GM18520 (cell line): ENCODE results near the gene CHST11.

ENCODE experiments used
- ATAC-seq: cut with Tn5 transposase; IDR thresholded peaks from one replicate; pipeline ENCODE4 v1.9.1; 2021; ENCODE audit not compliant: unreplicated experiment

CHST11 gene

GRCh38 chr12:104689635-104690034 lies 232.9 kb downstream of the CHST11 start:
- ATAC-seq: no peak

GRCh38 chr12:104691721-104692556 lies 235.2 kb downstream of the CHST11 start:
- ATAC-seq: peak; percentile 40

- no peak for ATAC-seq
Measured at GRCh38 chr12:104692557-104693218, 235.9 kb downstream of the CHST11 start.

- ATAC-seq: no peak
Measured at GRCh38 chr12:104693493-104693892, 236.7 kb downstream of the CHST11 start.

GRCh38 chr12:104694161-104694560 lies 237.4 kb downstream of the CHST11 start:
- ATAC-seq: no peak

GRCh38 chr12:104694711-104695110 lies 238.0 kb downstream of the CHST11 start:
- no peak for ATAC-seq

- ATAC-seq: no peak
Measured at GRCh38 chr12:104695453-104696148, 238.9 kb downstream of the CHST11 start.

GRCh38 chr12:104697186-104697585 lies 240.4 kb downstream of the CHST11 start:
- no peak for ATAC-seq

- ATAC-seq: no peak
Measured at GRCh38 chr12:104698871-104699270, 242.1 kb downstream of the CHST11 start.

GRCh38 chr12:104699489-104700190 lies 242.9 kb downstream of the CHST11 start:
- peak; percentile 71 for ATAC-seq

- no peak for ATAC-seq
Measured at GRCh38 chr12:104700324-104700723, 243.6 kb downstream of the CHST11 start.

- ATAC-seq: no peak
Measured at GRCh38 chr12:104701301-104701700, 244.6 kb downstream of the CHST11 start.

GRCh38 chr12:104701756-104702155 lies 245.0 kb downstream of the CHST11 start:
- ATAC-seq: no peak

- ATAC-seq: no peak
Measured at GRCh38 chr12:104702565-104703139, 245.9 kb downstream of the CHST11 start.

- no peak for ATAC-seq
Measured at GRCh38 chr12:104703372-104703771, 246.6 kb downstream of the CHST11 start.

- no peak for ATAC-seq
Measured at GRCh38 chr12:104704224-104704779, 247.6 kb downstream of the CHST11 start.

GRCh38 chr12:104707194-104707593 lies 250.4 kb downstream of the CHST11 start:
- no peak for ATAC-seq

- ATAC-seq: no peak
Measured at GRCh38 chr12:104707794-104708558, 251.2 kb downstream of the CHST11 start.

GRCh38 chr12:104708891-104709290 lies 252.1 kb downstream of the CHST11 start:
- no peak for ATAC-seq
